Kidney (tissue), 14 donors: ENCODE results near the gene PRRC2B. TPM values are rescaled to one million over a fixed set of nuclear protein-coding genes. Genes with fewer than 3 reads are reported as not detected.
A peak's percentile ranks its signal among the peaks of the same experiment; 100 is the strongest.

Source experiments
- DNase-seq, 5 donors: peaks; one replicate each; pipeline ENCODE4 v3.0.0-alpha.2; 2013 to 2020
- FAIRE-seq: peaks from 2 replicates; lab custom pipeline; 2012; peaks lifted over from hg19 to GRCh38; lab: Jason Lieb, UNC
- H3K27ac ChIP-seq, 2 donors: one replicate each; pipeline ENCODE4 v1.7.0; 2013; ENCODE audit warnings: low read depth in 2 of 2, low read length in 2 of 2, inconsistent platforms in 1 of 2
- H3K27me3 ChIP-seq: one replicate; pipeline ENCODE4 v1.7.1; 2013; ENCODE audit warnings: low read length, inconsistent platforms; ENCODE audit not compliant: control insufficient read depth, insufficient read depth
- H3K36me3 ChIP-seq, 3 donors: one replicate each; pipeline versions ENCODE4 v1.7.0 to v1.7.1; 2013; ENCODE audit warnings: low read length in 3 of 3, control low read depth in 1 of 3, inconsistent platforms in 1 of 3; ENCODE audit not compliant: insufficient read depth in 3 of 3, control insufficient read depth in 2 of 3
- H3K4me1 ChIP-seq, 3 donors: one replicate each; pipeline versions ENCODE4 v1.7.0 to v1.7.1; 2013; ENCODE audit warnings: low read length in 3 of 3, inconsistent platforms in 1 of 3, low read depth in 1 of 3; ENCODE audit not compliant: control insufficient read depth in 2 of 3, insufficient read depth in 2 of 3
- H3K4me3 ChIP-seq, 3 donors: one replicate each; pipeline versions ENCODE4 v1.7.0 to v1.8.1; 2013; ENCODE audit warnings: low read length in 3 of 3, control low read depth in 1 of 3, inconsistent platforms in 1 of 3
- H3K9ac ChIP-seq, 3 donors: one replicate each; pipeline versions ENCODE4 v1.7.0 to v1.7.1; 2013; ENCODE audit warnings: low read length in 3 of 3, control low read depth in 1 of 3, inconsistent platforms in 1 of 3
- H3K9me3 ChIP-seq, 3 donors: one replicate each; pipeline versions ENCODE4 v1.7.0 to v1.7.1; 2013; ENCODE audit warnings: low read length in 3 of 3, control low read depth in 1 of 3, inconsistent platforms in 1 of 3; ENCODE audit not compliant: control insufficient read depth in 2 of 3, insufficient read depth in 1 of 3
- intact Hi-C: fragments of 100-400 bp; cut with DNase I; formaldehyde crosslinking; loops from one replicate; pipeline ENCODE4 v1.11.1; 2022
- polyA plus RNA-seq: library from polyadenylated mRNA; stranded (reverse); fragments of 350-450 nt; fragmentation: Illumina TruSeq; extraction: RNeasy Lipid Tissue Mini Kit (QIAGEN cat#74804); gene quantifications from one replicate; pipeline ENCODE4 v1.2.3, GENCODE V29; 2014; ENCODE audit warnings: low read depth, low replicate concordance; ENCODE audit not compliant: insufficient read depth
- total RNA-seq: library from RNA; stranded (reverse); fragmentation: NEBNext Ultra II Directional; extraction: Animal tissue kit (Norgen Biotek cat#: 25700); gene quantifications from one replicate; pipeline ENCODE4 v1.2.1, GENCODE V29; 2021
- TF ChIP-seq, protein P1 (sequence below): IDR thresholded peaks from 3 replicates; pipeline ENCODE4 v1.5.1; 2012; ENCODE audit warnings: mild to moderate bottlenecking, moderate library complexity, borderline replicate concordance; ENCODE audit not compliant: insufficient read depth; ENCODE audit errors: extremely low read depth
- donor health status: control.
- donor health status: control.
- donor health status: control.
- donor health status: control.
- donor health status: control.
- donor health status: DM: yes; HTN: yes; CAD: no.
- donor health status: Normal renal cell carcinoma (clear cell type).

The PRRC2B gene
- total and polyA plus RNA-seq, 2 donors from 2014 or later = 37.4 to 227 TPM

DNA sequence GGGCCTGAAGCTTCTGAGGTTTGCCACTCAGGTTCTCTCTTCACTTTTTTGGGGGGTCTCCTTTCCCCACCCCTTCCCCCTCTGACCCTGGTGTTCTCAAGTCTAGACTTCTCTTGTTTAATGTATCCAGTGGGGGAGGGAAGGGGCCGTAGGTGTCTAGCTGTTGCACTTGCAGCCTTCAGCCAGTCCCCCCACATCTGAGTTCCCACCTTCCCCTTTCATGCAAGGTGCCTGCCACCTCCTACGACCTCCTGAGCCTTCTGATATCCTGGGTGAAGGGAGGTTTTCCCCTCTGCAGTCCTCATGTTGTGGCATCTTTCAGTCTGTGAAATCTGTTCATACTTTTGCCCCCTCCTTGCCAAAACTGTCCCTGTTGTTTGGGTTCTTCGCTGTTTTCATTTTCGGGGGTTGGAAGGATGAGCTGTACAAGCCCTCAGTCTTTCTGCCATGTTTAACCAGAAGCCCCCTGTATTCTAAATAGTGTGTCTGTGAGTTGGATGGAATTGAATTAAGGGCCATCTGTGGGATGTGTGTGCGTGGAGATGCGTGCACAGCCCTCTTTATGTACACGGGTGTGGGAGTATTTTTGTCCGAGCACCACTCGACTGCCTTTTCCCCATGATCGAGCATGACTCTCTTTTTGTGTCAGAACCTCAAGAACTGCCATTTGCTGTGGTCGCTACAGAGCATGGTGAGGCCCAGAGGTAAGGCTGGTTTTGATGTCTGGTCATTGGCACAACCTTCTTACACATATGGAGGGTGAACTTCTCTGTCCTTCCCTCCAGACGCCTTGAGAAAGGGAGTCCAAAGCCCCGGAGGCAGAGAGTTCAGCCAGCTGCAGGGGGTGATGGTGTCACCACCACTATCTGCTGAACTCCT is 23.6 kb downstream of the PRRC2B start:
- no peak overlapping the region for H3K27ac ChIP-seq
- H3K36me3 ChIP-seq = no peaks in the 10 kb centered on the region
- intact Hi-C loops = no loop called here
- no peaks in the 10 kb centered on the region for H3K9me3 ChIP-seq
- peak overlapping the region in 1 of 3 donors; percentile 38 for H3K9ac ChIP-seq
- FAIRE-seq (no peak), DNase-seq (peak in 1 of 5 donors; percentile 10)
- H3K4me3 ChIP-seq = no peak overlapping the region
- H3K27me3 ChIP-seq = no peaks in the 10 kb centered on the region
- TF ChIP-seq, protein P1, sequence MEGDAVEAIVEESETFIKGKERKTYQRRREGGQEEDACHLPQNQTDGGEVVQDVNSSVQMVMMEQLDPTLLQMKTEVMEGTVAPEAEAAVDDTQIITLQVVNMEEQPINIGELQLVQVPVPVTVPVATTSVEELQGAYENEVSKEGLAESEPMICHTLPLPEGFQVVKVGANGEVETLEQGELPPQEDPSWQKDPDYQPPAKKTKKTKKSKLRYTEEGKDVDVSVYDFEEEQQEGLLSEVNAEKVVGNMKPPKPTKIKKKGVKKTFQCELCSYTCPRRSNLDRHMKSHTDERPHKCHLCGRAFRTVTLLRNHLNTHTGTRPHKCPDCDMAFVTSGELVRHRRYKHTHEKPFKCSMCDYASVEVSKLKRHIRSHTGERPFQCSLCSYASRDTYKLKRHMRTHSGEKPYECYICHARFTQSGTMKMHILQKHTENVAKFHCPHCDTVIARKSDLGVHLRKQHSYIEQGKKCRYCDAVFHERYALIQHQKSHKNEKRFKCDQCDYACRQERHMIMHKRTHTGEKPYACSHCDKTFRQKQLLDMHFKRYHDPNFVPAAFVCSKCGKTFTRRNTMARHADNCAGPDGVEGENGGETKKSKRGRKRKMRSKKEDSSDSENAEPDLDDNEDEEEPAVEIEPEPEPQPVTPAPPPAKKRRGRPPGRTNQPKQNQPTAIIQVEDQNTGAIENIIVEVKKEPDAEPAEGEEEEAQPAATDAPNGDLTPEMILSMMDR = no peak
- H3K4me1 ChIP-seq = peaks cover 0 to 36% (median 24%) of the 10 kb centered on the region in 3 donors

DNA sequence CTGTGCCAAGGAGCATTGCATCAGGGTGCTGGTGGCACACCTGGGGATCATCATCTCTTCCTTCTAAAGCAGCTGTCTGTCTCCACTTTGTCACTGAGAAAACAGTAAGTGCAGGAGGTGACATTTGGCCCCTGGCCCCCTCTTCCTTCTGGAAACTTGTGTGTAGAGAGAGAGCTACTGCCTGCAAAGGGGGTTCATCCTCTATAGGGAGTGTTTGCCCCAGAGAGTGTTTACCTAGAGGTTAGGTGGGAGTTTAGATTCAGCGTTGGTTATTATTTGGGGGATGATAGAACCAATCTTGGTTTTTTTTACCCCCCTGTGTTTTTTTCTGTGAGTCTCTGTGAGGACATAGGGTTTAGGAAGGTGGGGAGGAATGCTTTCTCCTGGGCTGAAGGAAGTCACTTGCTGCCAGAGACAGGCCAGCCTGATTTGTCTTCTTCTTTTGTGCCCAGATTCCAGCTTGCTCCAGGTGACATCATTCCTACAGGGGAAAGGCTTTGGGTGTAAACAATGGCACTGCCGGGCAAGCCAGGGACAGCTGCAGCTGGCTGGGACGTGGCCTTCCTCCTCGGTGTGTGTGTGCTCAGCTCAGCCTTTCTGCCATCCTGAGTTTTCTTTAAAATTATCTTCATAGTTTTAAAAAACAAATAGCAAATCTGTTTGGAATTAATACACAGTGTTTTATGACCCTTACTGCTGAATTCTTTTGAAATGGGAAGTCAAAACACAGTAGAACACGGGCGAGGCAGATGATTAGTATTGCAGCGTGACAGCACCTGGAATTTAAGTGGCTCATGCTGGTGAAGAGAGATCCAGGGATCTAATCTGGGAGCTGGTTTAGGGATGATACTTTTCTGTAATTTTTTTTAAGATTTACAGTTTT is 24.5 kb downstream of the PRRC2B start:
- H3K27ac ChIP-seq = peak overlapping the region; percentile 43 to 45
- H3K4me1 ChIP-seq = peaks cover 4 to 45% (median 32%) of the 10 kb centered on the region in 3 donors
- intact Hi-C loops = no loop called here
- H3K4me3 ChIP-seq = no peak overlapping the region
- TF ChIP-seq, protein P1 = no peak
- no peaks in the 10 kb centered on the region for H3K27me3 ChIP-seq
- peak overlapping the region in 1 of 3 donors; percentile 38 for H3K9ac ChIP-seq
- FAIRE-seq = no peak
- H3K36me3 ChIP-seq = no peaks in the 10 kb centered on the region
- DNase-seq = peak in 3 of 5 donors; percentile 44 to 64 (median 49)
- no peaks in the 10 kb centered on the region for H3K9me3 ChIP-seq

DNA sequence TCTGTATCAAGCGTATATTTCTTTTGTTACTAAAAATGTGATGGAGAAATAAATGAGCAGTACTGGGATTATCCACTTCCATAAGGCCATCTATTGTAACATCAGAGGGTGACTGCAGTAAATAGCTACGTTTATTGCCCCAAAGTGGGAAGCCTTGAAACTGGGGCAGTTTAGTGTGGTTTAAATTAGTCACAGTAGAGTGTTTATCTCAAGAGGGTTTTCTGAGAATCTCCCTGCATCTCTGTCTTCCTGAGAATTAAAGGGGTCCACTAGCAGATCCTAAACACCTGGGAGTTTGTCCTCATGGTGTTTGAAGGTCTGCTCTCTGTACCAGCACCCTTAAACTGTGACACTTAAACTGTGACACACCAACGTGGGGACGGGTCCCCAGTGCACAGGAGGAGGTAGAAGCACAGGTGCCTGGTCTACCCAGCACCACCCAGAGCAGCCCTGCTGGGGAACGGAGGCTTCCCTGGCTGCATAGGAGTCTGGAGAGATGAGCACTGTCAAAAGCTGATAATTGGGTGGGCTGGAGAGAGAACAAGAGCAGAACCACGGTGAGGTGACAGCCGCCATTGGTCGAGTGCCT is 25.2 kb downstream of the PRRC2B start:
- Histone ChIP-seq H3K27ac (peak overlapping the region in 1 of 2 donors; percentile 45), H3K9me3 (no peaks in the 10 kb centered on the region), H3K27me3 (no peaks in the 10 kb centered on the region), H3K4me1 (peaks cover 7 to 52% (median 39%) of the 10 kb centered on the region in 3 donors), H3K9ac (peak overlapping the region in 1 of 3 donors; percentile 38), H3K4me3 (no peak overlapping the region), H3K36me3 (no peaks in the 10 kb centered on the region)
- TF ChIP-seq, protein P1 = no peak
- intact Hi-C loops = no loop called here
- no peak for DNase-seq
- FAIRE-seq = no peak
